HEK293 (cell line): ENCODE measurements around the gene ITGB2.

Experiments
- CTCF ChIA-PET: fragments of 350-600 bp; formaldehyde crosslinking; extraction: SDS; loops from one replicate; lab custom pipeline; 2021; ENCODE audit warnings: antibody characterized with exemption; lab: Yijun Ruan, JAX
- POLR2A ChIA-PET: fragments of 300-600 bp; formaldehyde crosslinking; extraction: SDS; loops from one replicate; lab custom pipeline; 2020; ENCODE audit warnings: antibody characterized with exemption, inconsistent platforms; lab: Yijun Ruan, JAX
- H3K27ac ChIP-seq: fragments of 200-500 bp; sonication (Bioruptor generic); 2 replicates; pipeline ENCODE4 v1.5.1; 2014; ENCODE audit warnings: low read depth, low read length, control low read depth, inconsistent platforms; ENCODE audit errors: extremely low read depth
- H3K36me3 ChIP-seq, 2 experiments: fragments of 200-500 bp in 1 of 2; sonication (Bioruptor generic) in 1 of 2; 1 replicate in 1 of 2; 2 replicates in 1 of 2; pipeline ENCODE4 v1.5.1; 2014 to 2017; ENCODE audit warnings: inconsistent platforms in 2 of 2, low read length in 2 of 2; ENCODE audit not compliant: control insufficient read depth in 2 of 2, insufficient read depth in 1 of 2
- H3K4me1 ChIP-seq: fragments of 200-500 bp; sonication (Bioruptor generic); 2 replicates; pipeline ENCODE4 v1.5.1; 2014; ENCODE audit warnings: mild to moderate bottlenecking, low read length, inconsistent platforms; ENCODE audit not compliant: control insufficient read depth, insufficient read depth
- H3K4me3 ChIP-seq: 2 replicates; pipeline ENCODE4 v1.5.1; 2011; ENCODE audit warnings: low read depth, mild to moderate bottlenecking, control low read depth, low read length, moderate library complexity
- H3K9me3 ChIP-seq: fragments of 200-500 bp; sonication (Bioruptor generic); 2 replicates; pipeline ENCODE4 v1.5.1; 2014; ENCODE audit warnings: low read depth, low read length, inconsistent platforms; ENCODE audit not compliant: control insufficient read depth, insufficient read depth
- CTCF ChIP-seq: fragments of 450-650 bp; formaldehyde crosslinking; IDR thresholded peaks from 2 replicates; pipeline ENCODE4 v1.5.1; 2016; ENCODE audit warnings: missing biosample characterization, missing genetic modification characterization
- EGR2 ChIP-seq: fragments of 450-650 bp; formaldehyde crosslinking; IDR thresholded peaks from 2 replicates; pipeline ENCODE4 v1.5.1; 2016; ENCODE audit warnings: low read depth, missing biosample characterization, missing genetic modification characterization
- KLF1 ChIP-seq: fragments of 450-650 bp; formaldehyde crosslinking; IDR thresholded peaks from 2 replicates; pipeline ENCODE4 v1.5.1; 2016; ENCODE audit warnings: missing biosample characterization, missing genetic modification characterization
- KLF9 ChIP-seq: fragments of 450-650 bp; formaldehyde crosslinking; IDR thresholded peaks from 2 replicates; pipeline ENCODE4 v1.5.1; 2016; ENCODE audit warnings: missing biosample characterization, missing genetic modification characterization, low read depth
- PRDM6 ChIP-seq: fragments of 450-650 bp; formaldehyde crosslinking; IDR thresholded peaks from 2 replicates; pipeline ENCODE4 v1.5.1; 2017; ENCODE audit warnings: missing biosample characterization, missing genetic modification characterization
- ZFHX2 ChIP-seq: fragments of 450-650 bp; formaldehyde crosslinking; conservative IDR thresholded peaks from 2 replicates; pipeline ENCODE4 v1.5.1; 2016; ENCODE audit warnings: missing biosample characterization, missing genetic modification characterization
- ZIC2 ChIP-seq: fragments of 450-650 bp; formaldehyde crosslinking; IDR thresholded peaks from 2 replicates; pipeline ENCODE4 v1.5.1; 2016; ENCODE audit warnings: missing biosample characterization, missing genetic modification characterization
- ZNF18 ChIP-seq: fragments of 450-650 bp; formaldehyde crosslinking; IDR thresholded peaks from 2 replicates; pipeline ENCODE4 v1.5.1; 2016; ENCODE audit warnings: missing biosample characterization, missing genetic modification characterization
- ZNF266 ChIP-seq: fragments of 450-650 bp; formaldehyde crosslinking; IDR thresholded peaks from 2 replicates; pipeline ENCODE4 v1.5.1; 2016; ENCODE audit warnings: missing biosample characterization, missing genetic modification characterization, low read depth
- TF ChIP-seq, protein P1 (sequence below): fragments of 450-650 bp; formaldehyde crosslinking; IDR thresholded peaks from 2 replicates; pipeline ENCODE4 v1.5.1; 2016; ENCODE audit warnings: missing biosample characterization, missing genetic modification characterization
- TF ChIP-seq, protein P2 (sequence below): fragments of 450-650 bp; formaldehyde crosslinking; IDR thresholded peaks from 2 replicates; pipeline ENCODE4 v1.5.1; 2016; ENCODE audit warnings: missing biosample characterization, missing genetic modification characterization

Gene ITGB2

GRCh38 chr21:44897326-44898010, 23.2 kb downstream of the ITGB2 start:
- TF ChIP-seq KLF1 (tag by site-specific recombination) (peak; percentile 97), ZFHX2 (no peak), CTCF (tag by site-specific recombination) (no peak), ZIC2 (tag by site-specific recombination) (peak; percentile 65), PRDM6 (tag by site-specific recombination) (no peak)
- TF ChIP-seq, protein P1, sequence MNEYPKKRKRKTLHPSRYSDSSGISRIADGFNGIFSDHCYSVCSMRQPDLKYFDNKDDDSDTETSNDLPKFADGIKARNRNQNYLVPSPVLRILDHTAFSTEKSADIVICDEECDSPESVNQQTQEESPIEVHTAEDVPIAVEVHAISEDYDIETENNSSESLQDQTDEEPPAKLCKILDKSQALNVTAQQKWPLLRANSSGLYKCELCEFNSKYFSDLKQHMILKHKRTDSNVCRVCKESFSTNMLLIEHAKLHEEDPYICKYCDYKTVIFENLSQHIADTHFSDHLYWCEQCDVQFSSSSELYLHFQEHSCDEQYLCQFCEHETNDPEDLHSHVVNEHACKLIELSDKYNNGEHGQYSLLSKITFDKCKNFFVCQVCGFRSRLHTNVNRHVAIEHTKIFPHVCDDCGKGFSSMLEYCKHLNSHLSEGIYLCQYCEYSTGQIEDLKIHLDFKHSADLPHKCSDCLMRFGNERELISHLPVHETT = no peak
- TF ChIP-seq, all 188 proteins: peak for 2
- Histone ChIP-seq H3K27ac (no peak overlapping the region), H3K9me3 (no peaks in the 10 kb centered on the region), H3K4me1 (no peaks in the 10 kb centered on the region), H3K4me3 (no peak overlapping the region), H3K36me3 (no peaks in the 10 kb centered on the region)
- ChIA-PET POLR2A (interaction anchor here (0.8 kb wide), 1 partner anchor 24 kb away, joined by 3 read pairs; the partner anchor contains the start of gene PTTG1IP), CTCF (interaction anchor here (0.6 to 1.4 kb wide), 3 partner anchors 35 to 241 kb away, joined by 3 to 6 read pairs (median 4); no protein-coding TSS in a partner anchor)

- peak; percentile 65 for TF ChIP-seq EGR2 (tag by site-specific recombination)
- TF ChIP-seq, protein P2, sequence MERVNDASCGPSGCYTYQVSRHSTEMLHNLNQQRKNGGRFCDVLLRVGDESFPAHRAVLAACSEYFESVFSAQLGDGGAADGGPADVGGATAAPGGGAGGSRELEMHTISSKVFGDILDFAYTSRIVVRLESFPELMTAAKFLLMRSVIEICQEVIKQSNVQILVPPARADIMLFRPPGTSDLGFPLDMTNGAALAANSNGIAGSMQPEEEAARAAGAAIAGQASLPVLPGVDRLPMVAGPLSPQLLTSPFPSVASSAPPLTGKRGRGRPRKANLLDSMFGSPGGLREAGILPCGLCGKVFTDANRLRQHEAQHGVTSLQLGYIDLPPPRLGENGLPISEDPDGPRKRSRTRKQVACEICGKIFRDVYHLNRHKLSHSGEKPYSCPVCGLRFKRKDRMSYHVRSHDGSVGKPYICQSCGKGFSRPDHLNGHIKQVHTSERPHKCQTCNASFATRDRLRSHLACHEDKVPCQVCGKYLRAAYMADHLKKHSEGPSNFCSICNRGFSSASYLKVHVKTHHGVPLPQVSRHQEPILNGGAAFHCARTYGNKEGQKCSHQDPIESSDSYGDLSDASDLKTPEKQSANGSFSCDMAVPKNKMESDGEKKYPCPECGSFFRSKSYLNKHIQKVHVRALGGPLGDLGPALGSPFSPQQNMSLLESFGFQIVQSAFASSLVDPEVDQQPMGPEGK (tag by site-specific recombination) = no peak
- TF ChIP-seq KLF1 (tag by site-specific recombination) = peak; percentile 54; the same call in 1 of the 2 replicates
- peak; percentile 67 for TF ChIP-seq KLF9
- TF ChIP-seq ZFHX2 = peak; percentile 58
- Histone ChIP-seq H3K4me1 (no peaks in the 10 kb centered on the region), H3K9me3 (no peaks in the 10 kb centered on the region), H3K4me3 (no peak overlapping the region), H3K36me3 (no peaks in the 10 kb centered on the region), H3K27ac (no peak overlapping the region)
- CTCF ChIA-PET = interaction anchor here (0.6 to 1.4 kb wide), 3 partner anchors 35 to 242 kb away, joined by 3 to 6 read pairs (median 4); no protein-coding TSS in a partner anchor
- POLR2A ChIA-PET = interaction anchor here (0.8 kb wide), 1 partner anchor 23 kb away, joined by 3 read pairs; the partner anchor contains the start of gene PTTG1IP
Measured at GRCh38 chr21:44896561-44897286, 24.0 kb downstream of the ITGB2 start.

DNA sequence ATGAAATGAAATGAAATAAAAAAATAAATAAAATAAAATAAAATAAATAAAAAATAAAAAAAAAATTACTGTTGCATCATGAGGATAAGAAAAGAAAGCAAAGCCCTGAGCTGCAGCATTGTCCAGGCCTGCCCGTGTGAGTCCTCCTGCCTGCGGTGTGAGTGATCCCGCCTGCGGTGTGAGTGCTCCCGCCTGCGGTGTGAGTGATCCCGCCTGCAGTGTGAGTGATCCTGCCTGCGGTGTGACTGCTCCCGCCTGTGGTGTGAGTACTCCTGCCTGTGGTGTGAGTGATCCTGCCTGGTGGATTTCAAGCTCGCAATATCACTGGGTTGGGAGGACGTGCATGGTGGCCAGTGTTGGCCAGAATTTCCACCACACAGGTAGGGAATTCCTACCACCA, 24.8 kb downstream of the ITGB2 start:
- CTCF ChIA-PET = interaction anchor here (0.7 to 1.4 kb wide), 3 partner anchors 15 to 241 kb away, joined by 3 read pairs; no protein-coding TSS in a partner anchor
- Histone ChIP-seq H3K4me1 (no peaks in the 10 kb centered on the region), H3K9me3 (no peaks in the 10 kb centered on the region)
- POLR2A ChIA-PET = no interaction called here
- no peak for TF ChIP-seq ZNF266 (tag by site-specific recombination)
- peak; percentile 98 for TF ChIP-seq ZNF18
- peak; percentile 83 for TF ChIP-seq ZIC2 (tag by site-specific recombination)
- TF ChIP-seq, all 188 proteins: peak for 2
- Histone ChIP-seq H3K36me3 (no peaks in the 10 kb centered on the region), H3K4me3 (no peak overlapping the region), H3K27ac (no peak overlapping the region)
